NCI-H69 (cell line): ENCODE data around the gene SETSIP.
"Not testable (repeated sequence)": the region's sequence is repeated elsewhere in the genome, so short reads cannot be mapped to it uniquely, and the experiment has no call there.

Experiments
- DNase-seq: peaks from one replicate; lab custom pipeline; 2025; lab: John Stamatoyannopoulos, UW

Gene SETSIP, protein sequence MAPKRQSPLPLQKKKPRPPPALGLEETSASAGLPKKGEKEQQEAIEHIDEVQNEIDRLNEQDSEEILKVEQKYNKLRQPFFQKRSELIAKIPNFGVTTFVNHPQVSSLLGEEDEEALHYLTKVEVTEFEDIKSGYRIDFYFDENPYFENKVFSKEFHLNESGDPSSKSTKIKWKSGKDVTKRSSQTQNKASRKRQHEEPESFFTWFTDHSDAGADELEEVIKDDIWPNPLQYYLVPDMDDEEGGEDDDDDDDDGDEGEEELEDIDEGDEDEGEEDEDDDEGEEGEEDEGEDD

GRCh38 chr1:92075311-92075710 lies at the start of gene SETSIP:
Gene SETSIP, minus strand, starts transcription at chr1:92075411. Its CDS starts 0 bp downstream, at chr1:92075411.
- DNase-seq: no peak

- DNase-seq: no peak
Observed at GRCh38 chr1:92123868-92124267, 48.7 kb upstream of the SETSIP start.

DNA sequence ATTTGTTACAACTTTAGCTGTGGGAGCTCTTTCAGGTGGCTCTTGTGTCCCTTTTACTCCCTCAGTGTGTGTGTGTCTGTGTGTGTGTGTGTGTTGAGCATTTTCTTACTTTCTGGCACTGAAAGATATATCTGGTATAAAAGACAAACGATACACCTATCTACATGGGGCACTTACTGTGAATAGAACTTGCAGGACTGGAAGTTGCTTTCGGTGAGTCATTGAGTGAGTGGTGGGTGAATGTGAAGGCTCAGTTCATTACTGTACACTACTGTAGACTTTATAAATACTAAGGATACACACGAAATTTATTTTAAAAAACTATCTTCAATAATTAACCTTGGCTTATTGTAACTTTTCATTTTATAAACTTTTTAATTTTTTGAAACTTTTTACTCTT lies 43.6 kb upstream of the SETSIP start:
- DNase-seq: no peak

DNA sequence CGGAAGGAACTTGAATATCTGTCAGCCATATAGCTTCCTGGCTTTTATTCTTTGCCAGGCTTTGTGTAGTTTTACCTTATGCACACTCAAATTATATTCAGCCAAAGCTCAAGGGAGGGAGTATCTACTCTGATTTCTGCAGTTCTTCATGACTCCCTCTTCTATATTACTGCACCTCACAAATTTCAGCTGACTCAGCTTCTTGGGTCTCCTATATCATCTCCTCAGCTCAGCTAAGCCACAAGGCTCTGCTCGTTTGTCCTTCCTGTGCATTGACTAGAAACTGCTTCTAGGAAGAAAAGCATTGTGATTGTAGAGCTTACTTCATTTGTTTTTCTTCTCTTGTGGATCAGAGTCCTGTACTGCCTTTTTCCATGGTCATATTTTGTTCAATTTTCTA lies 42.3 kb upstream of the SETSIP start:
- no peak for DNase-seq

- no peak for DNase-seq
Observed at GRCh38 chr1:92108631-92109030, 33.4 kb upstream of the SETSIP start.

- no peak for DNase-seq
Observed at GRCh38 chr1:92105546-92106081, 30.4 kb upstream of the SETSIP start.

GRCh38 chr1:92096317-92096716 lies 21.1 kb upstream of the SETSIP start:
- no peak for DNase-seq

GRCh38 chr1:92095874-92096273 lies 20.7 kb upstream of the SETSIP start:
- no peak for DNase-seq

DNA sequence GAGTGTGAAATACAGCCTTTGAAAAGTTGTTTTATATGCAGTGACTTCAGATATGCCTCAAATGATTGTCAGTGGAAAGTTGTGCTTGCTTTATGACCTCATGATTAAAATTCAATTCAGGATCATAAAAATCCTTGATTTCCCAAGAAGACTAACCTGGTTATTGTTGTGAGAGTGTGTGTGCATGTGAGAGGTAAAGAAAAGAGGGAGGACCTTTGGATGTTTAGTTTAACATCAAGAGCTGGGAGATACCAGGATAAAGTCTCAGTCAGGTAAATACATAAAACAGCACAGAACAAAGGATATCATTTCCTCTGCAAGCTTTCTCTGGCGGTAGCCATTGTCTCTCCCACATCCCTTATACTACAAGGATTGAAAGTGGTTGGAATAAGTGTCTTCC lies 19.4 kb upstream of the SETSIP start:
- DNase-seq: no peak

DNA sequence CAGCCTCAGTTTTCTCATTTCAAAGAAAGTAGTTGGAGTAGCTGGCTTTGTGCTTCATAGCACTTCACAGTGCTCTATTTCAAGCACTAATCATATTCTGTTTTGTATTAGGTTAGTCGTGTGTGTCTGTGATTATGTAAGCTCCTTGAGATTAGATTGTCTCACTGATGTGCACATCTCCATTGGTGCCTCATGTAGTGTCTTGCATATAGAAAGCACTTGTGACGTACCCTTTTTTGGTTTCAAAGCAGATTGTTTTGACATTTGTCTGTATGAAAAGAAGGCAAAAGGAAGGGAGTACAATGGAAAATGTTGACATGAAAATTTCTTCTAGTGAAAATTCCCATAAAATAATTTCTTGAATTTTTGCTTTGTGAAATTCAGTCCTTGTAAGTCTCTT lies 18.9 kb upstream of the SETSIP start:
- DNase-seq: no peak

DNA sequence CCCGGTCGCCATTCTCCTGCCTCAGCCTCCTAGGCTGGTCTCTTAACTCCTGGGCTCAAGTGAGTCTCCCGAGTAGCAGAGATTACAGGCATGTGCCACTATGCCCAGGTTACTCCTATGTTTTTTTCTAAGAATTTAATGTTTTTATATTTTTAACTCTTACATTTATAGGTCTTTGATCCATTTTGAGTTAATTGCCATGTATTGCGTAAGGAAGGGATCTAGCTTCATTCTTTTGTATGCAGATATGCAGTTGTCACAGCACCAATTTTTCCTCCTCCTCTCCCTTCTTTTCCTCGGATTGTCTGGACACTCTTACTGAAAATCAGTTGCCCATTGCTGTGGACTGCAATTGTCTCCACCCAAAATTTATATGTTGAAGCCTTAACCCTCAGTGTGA lies 16.4 kb upstream of the SETSIP start:
- DNase-seq: no peak

GRCh38 chr1:92087542-92087941 lies 12.3 kb upstream of the SETSIP start:
- DNase-seq: peak; percentile 22

DNA sequence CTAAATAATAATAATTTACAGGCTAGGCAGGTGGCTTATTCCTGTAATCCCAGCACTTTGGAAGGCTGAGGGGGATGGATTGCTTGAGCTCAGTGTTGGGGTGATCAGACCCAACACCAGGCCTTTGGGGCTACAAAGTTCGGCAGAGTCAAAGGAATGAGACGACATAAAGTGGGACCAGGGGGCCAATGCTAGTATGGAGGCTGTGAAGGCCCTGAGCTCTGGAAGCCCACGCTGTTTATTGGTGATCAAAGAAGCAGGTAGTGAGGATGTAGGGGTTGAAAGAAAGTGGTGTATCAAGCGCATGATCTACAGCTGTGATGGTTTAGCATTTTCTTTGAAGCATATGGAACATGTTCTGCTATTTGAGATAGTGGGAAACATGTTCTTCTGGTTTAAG lies 10.5 kb upstream of the SETSIP start:
- DNase-seq: no peak

GRCh38 chr1:92084651-92085050 lies 9.4 kb upstream of the SETSIP start:
- no peak for DNase-seq

GRCh38 chr1:92081031-92081430 lies 5.8 kb upstream of the SETSIP start:
- DNase-seq: no peak

DNA sequence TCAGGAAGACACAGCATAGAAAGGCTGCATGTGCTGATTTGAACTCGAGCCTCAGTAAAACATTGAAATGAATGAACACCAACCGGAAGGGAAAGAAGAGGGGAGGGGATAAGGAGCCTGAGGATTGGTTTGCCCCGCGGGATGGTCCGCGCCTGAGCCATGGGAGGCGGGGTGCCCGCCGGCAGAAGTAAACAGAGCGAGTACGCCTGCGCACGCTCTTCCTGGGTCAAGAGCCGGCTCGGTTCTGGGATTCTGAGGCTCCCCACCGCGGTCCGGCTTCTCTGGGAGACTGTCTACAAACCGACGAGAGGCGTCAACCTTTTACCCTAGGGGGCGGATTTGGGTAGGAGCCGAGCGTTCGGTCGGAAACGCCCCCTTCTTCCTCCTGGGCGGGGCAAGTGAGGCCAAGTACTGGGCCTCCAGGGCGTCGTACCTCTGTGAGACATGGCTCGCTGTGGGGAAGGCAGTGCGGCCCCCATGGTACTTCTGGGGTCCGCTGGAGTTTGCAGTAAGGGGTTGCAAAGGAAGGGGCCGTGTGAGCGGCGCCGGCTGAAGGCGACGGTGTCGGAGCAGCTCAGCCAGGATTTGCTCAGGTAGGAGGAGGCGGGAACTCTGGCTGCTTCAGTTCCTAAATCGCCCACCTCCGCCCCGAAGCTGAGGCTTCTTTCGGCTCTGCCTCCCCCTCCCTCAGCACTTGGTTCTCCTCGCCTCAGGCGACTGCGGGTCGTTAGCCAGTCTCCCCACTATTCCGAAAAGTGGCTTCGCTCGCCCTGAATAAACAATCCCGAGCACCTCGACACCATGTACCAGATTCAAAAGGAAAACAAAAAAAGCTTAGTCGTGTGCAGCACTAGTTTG lies 5.1 kb upstream of the SETSIP start, which contains the start of gene BTBD8:
Gene BTBD8, plus strand, starts transcription at position 218 of the 858 bp plus-strand sequence. Its CDS starts 227 bp downstream, at position 445.
- DNase-seq: peak; percentile 56

- no peak for DNase-seq
Observed at GRCh38 chr1:92079441-92079840, 4.2 kb upstream of the SETSIP start.

- not testable (repeated sequence) for DNase-seq
Observed at GRCh38 chr1:92078077-92078476, 2.9 kb upstream of the SETSIP start.

GRCh38 chr1:92076363-92076762 lies 1.2 kb upstream of the SETSIP start:
- no peak for DNase-seq

DNA sequence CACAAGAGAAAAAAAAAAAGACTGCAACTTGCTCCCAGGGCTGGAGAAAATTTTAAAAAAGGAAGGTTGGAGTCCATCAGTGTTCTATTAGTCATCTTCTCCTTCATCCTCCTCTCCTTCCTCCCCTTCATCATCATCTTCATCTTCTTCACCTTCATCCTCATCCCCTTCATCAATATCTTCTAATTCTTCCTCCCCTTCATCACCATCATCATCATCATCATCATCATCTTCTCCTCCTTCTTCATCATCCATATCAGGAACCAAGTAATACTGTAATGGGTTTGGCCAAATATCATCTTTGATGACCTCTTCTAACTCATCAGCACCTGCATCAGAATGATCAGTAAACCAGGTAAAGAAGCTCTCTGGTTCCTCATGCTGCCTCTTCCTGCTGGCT lies 765 bp downstream of the SETSIP start:
- DNase-seq: not testable (repeated sequence)

GRCh38 chr1:92070892-92071291 lies 4.3 kb downstream of the SETSIP start:
- no peak for DNase-seq

- DNase-seq: no peak
Observed at GRCh38 chr1:92066321-92066720, 8.9 kb downstream of the SETSIP start.

DNA sequence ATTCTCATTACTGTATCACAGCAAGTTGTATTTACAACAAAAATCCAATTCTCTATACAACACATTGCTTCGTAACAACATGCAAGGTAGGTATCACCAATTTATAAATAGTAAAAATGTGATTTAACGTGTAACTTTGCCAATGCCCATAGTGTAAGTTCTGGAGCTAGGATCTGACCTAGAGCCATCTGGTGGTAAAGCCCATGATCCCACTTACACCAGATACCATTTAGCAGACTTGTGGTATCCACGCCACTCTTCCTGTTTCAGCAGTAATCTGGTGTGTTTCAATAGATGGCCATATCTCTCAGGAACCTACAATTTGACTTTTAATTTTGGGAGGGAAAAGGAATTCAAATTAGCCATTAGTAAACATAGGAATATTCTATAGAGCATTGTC lies 10.2 kb downstream of the SETSIP start:
- DNase-seq: no peak
